ENCODE measurements around the gene BMPER.

GRCh38 chr7:33881316-33881715, 24.0 kb upstream of the BMPER start:
- TF ChIP-seq NANOG (IDR thresholded peaks at IDR 0.05; ENCODE audit: insufficient read depth, low read depth, low read length, poor library complexity, severe bottlenecking) (no peak), BRCA1 (IDR thresholded peaks at IDR 0.05; ENCODE audit: low read depth, low read length) (no peak), RAD21 (IDR thresholded peaks at IDR 0.05 in 1 of 2, conservative IDR thresholded peaks at IDR 0.05 in 1 of 2; ENCODE audit: low read depth in 2 of 2, low read length in 2 of 2) (no peak)
- TF ChIP-seq, protein P1, sequence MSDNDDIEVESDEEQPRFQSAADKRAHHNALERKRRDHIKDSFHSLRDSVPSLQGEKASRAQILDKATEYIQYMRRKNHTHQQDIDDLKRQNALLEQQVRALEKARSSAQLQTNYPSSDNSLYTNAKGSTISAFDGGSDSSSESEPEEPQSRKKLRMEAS (IDR thresholded peaks at IDR 0.05) = no peak
- TF ChIP-seq, protein P2, sequence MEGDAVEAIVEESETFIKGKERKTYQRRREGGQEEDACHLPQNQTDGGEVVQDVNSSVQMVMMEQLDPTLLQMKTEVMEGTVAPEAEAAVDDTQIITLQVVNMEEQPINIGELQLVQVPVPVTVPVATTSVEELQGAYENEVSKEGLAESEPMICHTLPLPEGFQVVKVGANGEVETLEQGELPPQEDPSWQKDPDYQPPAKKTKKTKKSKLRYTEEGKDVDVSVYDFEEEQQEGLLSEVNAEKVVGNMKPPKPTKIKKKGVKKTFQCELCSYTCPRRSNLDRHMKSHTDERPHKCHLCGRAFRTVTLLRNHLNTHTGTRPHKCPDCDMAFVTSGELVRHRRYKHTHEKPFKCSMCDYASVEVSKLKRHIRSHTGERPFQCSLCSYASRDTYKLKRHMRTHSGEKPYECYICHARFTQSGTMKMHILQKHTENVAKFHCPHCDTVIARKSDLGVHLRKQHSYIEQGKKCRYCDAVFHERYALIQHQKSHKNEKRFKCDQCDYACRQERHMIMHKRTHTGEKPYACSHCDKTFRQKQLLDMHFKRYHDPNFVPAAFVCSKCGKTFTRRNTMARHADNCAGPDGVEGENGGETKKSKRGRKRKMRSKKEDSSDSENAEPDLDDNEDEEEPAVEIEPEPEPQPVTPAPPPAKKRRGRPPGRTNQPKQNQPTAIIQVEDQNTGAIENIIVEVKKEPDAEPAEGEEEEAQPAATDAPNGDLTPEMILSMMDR (IDR thresholded peaks at IDR 0.05; ENCODE audit: control extremely low read depth in 1 of 3, insufficient read depth in 1 of 3, low read depth in 1 of 3, low read length in 3 of 3) = no peak

All from H1 (cell line).